ENCODE results near the gene ME1.
"Not testable (repeated sequence)": the region's sequence is repeated elsewhere in the genome, so short reads cannot be mapped to it uniquely, and the experiment has no call there.

Gene ME1

DNA sequence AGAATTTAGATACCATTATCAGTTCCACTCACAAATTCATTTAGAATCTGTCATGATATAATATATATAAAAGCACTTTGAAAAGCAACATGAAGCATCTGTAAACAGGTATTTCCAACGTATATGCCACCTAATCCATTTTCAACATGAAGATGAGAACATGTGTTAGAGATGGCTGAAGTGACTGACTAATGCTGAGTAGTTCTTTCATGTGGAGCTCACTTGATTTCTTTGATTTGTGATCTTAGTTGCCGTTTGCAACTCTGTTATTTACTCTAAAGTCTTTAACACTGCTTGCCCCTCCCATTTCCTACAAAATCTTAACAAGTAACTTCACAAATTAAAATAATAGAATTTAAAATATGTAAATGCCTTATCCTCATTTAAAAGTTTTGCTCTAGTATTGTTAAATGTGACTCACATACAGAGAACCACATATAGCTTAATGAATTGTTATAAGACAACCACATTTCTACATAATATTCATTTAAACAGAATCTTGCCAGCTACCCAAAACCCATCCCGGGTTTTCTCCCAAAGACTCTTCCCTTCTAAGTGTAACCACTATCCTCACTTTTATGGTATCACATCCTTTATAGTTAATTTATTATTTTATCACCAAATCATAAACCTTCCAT lies 78.3 kb downstream of the ME1 start:
- DNase-seq (ENCODE audit: low spot score), result no peak

DNA sequence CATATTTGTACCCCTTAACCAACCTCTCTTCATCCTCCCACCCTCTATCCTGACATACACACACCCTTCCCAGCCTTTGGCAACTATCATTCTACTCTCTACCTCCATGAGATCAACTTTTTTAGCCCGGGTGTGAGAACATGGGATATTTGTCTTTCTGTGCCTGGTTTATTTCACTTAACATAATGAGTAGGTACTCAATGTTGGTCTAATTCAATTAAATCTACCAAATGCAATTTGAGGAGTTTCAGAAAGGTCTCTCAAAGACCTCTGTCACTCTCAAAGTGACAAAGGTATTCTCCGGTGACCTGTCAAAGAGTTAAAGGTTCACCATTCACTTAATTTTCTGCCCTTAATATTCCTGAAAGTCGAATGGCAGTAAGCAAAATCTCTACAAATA lies 87.7 kb downstream of the ME1 start:
- no peak for DNase-seq (ENCODE audit: low spot score)

DNA sequence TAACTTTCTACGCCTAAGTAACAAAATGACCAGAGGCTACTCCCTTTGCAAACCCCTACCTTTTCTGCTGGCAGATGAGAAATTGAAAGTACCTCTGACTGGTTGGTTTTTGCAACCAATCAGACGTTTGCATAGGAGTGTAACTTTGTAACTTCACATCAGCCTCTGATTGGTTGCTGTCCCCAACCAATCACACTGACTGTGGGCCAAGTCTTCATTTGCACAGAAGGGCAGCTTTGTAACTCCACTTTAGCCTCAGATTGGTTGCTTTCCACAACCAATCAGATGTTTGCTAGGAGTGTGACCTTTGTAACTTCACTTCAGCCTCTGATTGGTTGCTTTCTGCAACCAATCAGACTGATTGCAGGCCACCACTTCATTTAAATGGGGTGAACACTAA lies 89.1 kb downstream of the ME1 start:
- no peak for DNase-seq (ENCODE audit: low spot score)

DNA sequence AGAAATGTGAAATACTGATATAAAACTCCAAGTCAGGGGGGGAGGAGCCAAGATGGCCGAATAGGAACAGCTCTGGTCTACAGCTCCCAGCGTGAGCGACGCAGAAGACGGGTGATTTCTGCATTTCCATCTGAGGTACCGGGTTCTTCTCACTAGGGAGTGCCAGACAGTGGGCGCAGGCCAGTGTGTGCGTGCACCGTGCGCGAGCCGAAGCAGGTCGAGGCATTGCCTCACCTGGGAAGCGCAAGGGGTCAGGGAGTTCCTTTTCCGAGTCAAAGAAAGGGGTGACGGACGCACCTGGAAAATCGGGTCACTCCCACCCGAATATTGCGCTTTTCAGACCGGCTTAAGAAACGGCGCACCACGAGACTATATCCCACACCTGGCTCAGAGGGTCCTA lies 96.9 kb downstream of the ME1 start:
- not testable (repeated sequence) for DNase-seq (ENCODE audit: low spot score)

DNA sequence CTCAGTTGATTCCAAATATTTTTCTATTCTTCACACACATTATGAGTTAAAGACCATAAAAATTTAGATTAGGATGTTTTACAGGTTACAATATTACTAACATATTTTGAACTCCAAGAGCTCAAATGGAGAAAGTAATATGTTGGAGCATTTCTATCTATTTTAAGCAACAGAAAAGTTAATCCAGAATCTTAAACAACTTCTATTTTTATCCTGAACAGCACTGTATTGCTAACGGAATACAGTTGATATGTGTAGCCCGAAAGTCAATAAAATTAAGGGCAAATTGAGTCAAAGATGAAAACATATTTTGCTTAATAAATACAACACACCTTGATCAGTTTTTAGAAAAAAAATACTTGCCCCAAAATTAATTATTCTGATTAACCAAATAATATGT lies 97.4 kb downstream of the ME1 start:
- no peak for DNase-seq (ENCODE audit: low spot score)

DNA sequence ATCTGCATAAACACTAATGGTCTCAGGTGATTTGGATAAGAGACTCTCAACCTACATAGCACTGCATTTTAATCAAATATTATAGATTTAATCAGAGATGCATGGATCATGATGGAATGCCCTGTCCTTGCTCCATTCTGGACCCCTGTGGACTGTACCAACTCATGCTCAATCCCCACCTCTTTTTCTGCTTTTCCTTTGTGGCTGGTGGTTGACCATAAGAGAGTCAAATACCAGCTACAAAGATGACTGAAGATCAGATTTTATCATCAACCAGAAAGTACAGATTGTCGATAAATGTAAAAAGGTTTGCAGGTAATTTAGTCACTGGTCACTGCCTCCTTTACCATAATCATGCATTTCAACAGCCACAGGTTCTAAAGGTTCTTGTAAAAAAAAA lies 116.2 kb downstream of the ME1 start:
- DNase-seq (ENCODE audit: low spot score), result no peak

DNA sequence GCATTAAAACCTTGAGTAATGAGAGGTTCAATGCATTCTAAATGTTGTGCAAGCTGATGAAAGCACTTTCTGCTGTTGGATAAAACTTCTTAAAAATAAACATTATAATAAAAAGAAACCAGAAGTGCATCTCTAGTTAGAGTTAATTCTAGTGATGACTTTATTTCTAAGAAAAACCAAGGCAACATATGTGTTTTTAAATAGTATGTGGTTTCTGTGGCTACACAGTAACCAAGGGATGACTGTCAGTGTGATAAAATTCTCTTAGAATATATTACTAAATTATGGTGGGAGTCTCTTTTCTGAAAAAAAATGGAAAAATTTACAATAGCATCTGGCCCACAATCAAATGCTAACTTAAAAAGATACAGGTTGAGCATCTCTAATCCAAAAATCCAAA lies 117.0 kb downstream of the ME1 start:
- DNase-seq (ENCODE audit: low spot score), result no peak

DNA sequence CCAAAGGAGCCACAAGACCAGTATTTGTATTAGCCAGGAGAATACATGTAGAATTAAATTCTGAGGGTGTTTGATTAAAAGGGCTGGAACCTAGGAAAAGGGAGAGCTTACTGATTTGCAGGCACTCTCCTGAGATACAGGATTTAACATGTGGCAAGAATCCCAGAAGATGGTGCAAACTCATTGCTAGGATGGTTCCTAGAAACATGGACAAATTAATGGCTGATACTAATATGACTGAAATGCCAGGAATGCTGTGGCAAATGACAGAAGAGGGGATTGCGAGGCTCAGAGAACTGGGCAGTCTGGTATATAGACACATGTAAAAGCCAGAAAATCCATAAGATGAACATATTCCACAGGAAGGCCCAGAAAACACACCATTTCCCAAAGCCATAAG lies 119.6 kb downstream of the ME1 start:
- DNase-seq (ENCODE audit: low spot score), result no peak

DNA sequence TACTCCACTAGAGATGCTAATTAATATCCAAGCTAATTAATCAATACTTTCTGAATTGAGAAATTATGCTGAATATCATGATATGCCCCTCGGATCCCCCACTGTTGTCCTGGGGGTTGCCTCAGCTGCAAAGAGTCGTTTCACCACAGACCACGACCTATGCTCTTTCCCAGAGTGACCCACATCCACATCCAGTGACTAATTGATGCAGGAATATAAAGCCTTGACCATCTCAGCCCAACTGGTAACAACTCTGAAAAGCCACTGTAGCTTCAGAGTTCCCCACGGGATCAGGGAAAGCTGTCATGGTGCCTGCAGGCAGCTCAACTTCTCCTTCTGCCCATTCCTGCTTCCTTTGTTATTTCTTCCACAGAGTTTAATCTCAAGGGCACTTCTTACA lies 120.8 kb downstream of the ME1 start:
- no peak for DNase-seq (ENCODE audit: low spot score)

DNA sequence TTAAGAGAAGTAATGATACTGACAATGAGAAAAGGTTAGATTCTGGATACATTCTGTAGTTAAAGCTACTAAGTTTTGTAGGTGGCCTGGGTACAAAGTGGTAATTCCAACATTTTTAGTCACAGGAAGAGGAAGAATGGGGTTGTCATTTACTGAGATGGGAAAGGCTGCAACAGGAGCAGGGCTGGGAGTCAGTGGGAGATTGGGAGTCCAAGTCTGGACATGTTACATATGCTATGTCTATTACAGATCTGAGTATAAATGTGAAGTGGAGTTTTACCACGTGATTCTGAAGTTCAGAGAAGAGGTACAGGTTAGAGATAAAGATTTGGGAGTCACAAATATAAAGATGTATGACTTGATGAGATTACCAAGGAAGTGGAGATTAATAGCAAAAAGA lies 121.5 kb downstream of the ME1 start:
- DNase-seq (ENCODE audit: low spot score), result no peak

DNA sequence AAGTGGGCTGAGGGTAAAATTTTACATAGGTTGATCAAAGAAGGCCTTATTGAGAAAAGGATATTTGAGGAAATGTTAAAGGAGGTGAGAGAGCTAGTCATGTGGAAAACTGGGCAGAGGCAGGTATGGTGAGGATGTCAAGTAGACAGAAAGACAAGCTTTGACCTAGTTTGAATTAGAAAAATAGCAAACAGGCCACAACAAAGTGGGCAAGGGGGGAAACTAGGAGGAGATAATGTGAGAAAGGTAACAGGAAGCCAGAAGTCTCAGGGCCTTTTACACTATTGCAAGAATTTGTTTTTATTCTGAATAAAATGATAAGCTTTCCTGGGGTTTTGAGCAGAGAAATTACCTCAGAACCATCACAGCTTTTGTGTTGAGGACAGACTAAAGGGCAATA lies 122.0 kb downstream of the ME1 start:
- no peak for DNase-seq (ENCODE audit: low spot score)

DNA sequence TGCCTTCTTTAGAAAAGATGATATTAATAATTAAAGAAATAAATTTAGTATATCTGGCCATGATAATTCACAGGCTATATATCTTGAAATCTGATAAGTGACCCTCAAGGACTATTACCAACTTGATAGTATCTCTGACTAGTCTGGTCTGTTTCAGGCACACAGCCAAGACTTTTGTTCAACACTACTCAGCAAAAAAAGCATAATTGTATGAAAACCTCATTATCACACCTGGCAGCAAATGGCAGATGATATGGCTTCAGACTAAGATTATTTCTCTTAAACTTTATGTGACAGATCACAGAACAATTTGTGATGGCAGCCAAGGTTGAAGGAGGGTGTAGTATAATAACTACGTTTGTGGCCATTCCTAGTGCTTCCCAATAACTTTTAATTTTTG lies 123.0 kb downstream of the ME1 start:
- DNase-seq (ENCODE audit: low spot score), result no peak

DNA sequence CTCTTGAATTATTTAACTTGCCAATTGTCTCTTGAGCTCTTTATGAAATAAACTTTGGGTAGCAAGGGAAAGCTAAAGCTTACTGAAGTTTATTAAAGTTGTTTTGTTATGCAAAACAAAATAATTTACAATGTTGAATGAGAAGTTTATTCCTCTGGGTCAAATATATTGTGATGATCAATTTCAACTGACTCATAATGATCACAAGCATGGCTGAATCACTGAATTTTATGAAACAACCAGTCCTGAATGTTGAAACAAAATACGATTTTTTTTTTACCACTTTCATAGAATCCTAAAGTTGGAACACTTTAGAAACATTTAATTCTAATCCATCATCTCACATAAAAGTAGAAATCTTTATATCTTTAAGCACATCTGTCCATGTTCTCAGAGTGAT lies 127.4 kb downstream of the ME1 start:
- no peak for DNase-seq (ENCODE audit: low spot score)

DNA sequence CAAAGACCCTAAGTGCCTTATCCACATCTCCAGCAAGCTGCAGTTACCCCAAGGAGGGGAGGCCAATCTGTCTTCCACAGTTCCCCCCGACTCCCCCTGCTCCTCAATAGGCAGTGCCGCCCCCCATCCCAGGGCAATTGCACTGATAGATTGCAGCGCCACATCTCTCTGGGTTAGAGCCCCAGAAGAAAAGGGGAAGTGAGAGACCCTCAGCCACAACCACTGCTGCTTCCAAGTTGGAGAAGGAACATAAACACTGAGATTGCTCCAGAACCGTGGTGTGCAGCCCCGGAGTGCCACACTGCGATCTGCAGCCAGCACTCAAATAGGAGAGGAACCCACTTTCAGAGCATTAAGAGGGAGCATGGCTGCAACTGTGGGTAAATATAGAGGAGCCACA lies 136.2 kb downstream of the ME1 start:
- no peak for DNase-seq (ENCODE audit: low spot score)

DNA sequence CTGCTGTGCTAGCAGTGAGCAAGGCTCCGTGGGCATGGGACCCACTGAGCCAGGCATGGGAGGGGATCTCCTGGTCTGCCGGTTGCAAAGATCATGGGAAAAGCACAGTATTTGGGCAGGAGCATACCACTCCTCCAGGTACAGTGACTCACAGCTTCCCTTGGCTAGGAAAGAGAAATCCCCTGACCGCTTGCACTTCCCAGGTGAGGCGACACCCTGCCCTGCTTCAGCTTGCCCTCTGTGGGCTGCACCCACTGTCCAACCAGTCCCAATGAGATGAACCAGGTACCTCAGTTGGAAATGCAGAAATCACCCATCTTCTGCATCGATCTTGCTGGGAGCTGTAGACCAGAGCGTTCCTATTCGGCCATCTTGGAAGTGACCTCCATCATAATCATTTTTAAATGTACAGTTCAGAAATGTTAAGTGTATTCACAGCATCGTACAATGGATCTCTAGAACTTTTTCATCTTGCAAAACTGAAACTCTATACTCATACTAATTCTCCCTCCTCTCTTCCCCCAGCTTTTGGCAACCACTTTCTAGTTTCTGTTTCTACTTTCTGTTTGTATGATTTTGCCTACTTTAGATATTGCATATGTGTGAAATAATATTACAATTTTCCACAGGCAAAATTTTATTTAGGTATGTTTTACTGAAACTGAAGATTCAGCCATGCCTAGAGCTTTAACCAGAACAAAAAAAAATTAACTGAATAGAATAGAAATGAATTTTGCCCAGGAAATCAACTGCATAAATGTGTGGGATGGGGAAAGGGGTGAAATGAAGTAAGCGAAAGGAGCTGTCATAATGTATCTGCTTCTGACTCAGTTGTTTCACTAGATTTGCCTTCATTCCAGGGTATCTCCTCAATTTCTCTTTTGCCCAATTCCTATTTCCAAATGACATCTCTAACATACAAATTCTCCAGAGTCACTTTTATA lies 137.7 kb downstream of the ME1 start:
- no peak for DNase-seq (ENCODE audit: low spot score)

DNA sequence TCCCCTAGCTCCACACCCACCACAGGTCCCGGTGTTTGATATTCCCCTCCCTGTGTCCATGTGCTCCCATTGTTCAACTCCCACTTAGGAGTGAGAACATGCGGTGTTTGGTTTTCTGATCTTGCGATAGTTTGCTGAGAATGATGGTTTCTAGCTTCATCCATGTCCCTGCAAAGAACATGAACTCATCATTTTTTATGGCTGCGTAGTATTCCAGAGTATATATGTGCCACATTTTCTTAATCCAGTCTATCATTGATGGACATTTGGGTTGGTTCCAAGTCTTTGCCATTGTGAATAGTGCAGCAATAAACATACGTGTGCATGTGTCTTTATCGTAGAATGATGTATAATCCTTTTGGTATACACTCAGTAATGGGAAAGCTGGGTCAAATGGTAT lies 143.6 kb downstream of the ME1 start:
- DNase-seq (ENCODE audit: low spot score), result not testable (repeated sequence)

DNA sequence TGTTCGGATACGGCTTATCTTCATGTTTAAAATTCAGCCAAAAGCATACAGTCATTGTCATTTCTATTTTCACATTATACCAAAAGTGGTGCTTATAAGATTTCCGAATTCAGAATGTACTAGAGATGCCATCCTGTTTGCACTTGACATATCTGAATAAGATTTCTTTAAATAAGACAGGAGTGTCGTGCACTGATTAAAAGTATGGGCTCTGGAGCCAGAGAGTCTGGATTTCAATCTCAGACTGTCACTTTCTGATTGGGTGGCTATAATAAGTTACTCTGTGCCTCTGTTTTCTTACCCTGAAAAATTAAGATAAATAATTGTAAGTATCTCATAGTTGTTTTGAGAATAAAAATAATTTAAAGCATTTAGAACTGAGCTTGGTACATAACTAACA lies 144.9 kb downstream of the ME1 start:
- no peak for DNase-seq (ENCODE audit: low spot score)

DNA sequence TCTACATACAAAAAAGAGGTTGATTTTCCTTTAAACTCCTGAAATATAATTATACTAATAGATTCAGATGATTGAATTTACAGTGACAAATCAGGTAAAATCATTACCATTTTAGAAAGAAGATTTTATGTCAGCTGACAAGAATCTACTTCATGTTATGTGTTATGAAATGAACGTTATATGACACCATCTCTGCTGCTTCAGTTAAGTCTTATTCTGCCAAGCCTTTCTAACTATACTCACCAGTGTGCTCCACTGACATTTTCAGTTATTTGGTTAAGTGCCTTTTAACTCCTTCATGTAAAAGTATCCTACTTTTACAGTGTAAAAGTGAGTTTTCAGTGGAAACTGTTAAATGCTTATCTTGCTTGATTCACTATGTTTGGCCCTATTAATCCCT lies 157.3 kb downstream of the ME1 start:
- no peak for DNase-seq (ENCODE audit: low spot score)

DNA sequence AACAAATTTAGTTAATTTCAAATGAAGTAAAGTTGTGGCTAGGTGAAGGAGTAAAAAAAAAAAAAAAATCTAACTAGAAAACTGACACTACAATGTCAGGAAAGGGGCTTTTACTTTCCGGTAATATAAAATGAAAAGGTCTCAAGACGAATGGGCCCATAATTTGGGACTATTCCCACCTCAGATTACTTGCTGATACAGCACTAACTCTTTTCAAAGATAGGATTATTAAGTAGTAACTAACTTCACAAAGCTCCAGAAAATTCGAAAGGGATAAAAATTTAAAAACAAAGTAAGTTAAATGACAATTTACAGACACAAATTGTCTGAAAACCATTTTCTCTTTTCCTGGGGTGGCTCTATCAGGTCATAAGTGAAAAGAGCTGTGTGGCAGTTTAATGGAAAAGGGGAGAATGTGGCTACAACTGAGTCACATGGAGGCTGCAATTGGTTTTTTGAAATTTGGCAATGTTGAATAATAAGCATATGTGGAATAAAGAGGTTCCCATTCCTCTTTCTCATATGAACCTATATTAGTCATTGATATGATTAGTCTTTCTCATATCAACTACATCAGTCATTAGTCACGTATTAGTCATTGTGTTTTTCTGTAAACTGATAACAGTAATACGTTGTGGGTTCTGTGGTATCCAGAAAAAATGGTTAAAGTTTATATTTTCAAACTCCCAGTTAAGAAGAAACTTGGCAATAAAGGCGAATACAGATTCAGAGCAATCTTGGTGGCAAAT lies 159.7 kb downstream of the ME1 start:
- DNase-seq (ENCODE audit: low spot score), result no peak

DNA sequence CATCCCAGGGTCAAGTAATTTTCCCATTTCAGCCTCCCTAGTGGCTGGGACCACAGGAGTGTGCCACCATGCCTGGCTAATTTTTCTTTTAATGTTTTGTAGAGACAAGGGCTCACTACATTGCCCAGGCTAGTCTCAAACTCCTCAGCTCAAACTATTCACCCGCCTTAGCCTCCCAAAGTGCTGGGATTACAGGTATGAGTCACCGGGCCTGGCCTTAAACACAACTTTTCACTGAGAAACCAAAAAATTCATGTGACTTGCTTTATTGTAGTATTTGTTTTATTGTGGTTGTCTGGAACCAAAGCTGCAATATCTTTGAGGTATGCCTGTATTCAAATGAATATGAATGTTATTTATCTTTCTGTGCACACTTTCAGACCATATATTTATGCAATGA lies 165.5 kb downstream of the ME1 start:
- DNase-seq (ENCODE audit: low spot score), result no peak

DNA sequence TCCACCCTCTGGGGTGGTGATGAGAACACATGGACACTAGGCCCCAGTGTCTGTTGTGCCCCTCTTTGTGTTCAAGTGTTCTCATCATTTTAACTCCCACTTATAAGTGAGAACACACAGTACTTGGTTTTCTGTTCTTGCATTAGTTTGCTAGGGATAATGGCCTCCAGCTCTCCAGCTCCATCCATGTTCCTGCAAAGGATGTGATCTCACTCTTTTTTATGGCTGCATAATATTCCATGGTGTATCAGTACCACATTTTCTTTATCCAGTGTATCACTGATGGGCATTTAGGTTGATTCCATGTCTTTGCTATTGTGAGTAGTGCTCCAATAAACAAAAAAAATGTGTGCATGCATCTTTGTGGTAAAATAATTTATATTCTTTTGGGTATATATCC lies 170.3 kb downstream of the ME1 start:
- no peak for DNase-seq (ENCODE audit: low spot score)

DNA sequence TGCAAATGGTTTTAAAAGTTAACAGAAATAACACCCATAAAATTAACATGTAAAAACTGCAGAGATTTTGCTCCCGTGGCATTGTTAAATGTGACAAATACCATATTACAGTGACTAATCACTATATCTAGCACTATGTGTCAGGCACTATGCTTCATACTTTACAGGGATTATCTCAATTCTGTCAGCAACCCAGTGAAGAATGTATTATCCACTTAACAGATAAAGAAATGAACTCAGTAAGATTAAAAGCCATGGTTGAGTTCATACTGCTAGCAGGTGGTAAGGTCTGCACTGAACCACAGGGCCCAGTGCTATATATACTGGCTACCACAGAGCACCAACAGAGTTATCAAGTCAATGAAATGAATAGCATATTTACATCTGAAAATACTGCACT lies 172.3 kb downstream of the ME1 start:
- DNase-seq (ENCODE audit: low spot score), result no peak

DNA sequence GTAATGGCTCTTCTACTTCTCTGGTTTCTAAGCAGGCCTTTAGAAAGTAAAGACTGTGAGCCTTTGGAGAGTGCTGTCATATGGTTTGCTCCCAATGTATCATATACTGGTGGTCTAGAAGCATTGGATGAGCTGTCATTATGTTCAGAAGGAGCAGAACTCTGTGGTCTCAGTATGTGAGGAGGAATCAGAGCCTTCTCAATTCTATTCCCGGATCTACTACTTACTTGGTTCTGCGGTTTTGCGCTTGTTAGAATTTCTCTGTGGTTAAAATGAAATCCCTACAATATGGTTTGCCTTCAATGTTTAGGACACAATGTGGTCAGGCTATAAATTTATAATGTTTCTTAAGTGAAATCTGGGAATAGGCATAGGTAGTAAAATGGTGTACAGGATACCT lies 173.1 kb downstream of the ME1 start:
- DNase-seq (ENCODE audit: low spot score), result no peak

Measured in cerebellar cortex (tissue), 1 donor.